HG03135 (cell line): ENCODE results near the gene GABARAP.

Source experiments
- ATAC-seq: cut with Tn5 transposase; IDR thresholded peaks from one replicate; pipeline ENCODE4 v1.9.1; 2021; ENCODE audit warnings: mild to moderate bottlenecking, moderate library complexity; ENCODE audit not compliant: unreplicated experiment

The GABARAP gene

GRCh38 chr17:7241783-7242716, at the start of gene GABARAP:
TSS of gene GABARAP (minus strand) at chr17:7242449. CDS start at chr17:7242330, 119 bp downstream.
- peak; percentile 26 for ATAC-seq

- no peak for ATAC-seq
Observed at GRCh38 chr17:7290685-7291084, 48.4 kb upstream of the GABARAP start.

- no peak for ATAC-seq
Observed at GRCh38 chr17:7290166-7290565, 47.9 kb upstream of the GABARAP start.

GRCh38 chr17:7289256-7290032, 47.2 kb upstream of the GABARAP start:
- no peak for ATAC-seq

GRCh38 chr17:7285679-7286078, 43.4 kb upstream of the GABARAP start:
- no peak for ATAC-seq

- no peak for ATAC-seq
Observed at GRCh38 chr17:7284911-7285310, 42.7 kb upstream of the GABARAP start.

- ATAC-seq: no peak
Observed at GRCh38 chr17:7283471-7284216, 41.4 kb upstream of the GABARAP start.

GRCh38 chr17:7282752-7283321, 40.6 kb upstream of the GABARAP start:
- no peak for ATAC-seq

GRCh38 chr17:7281953-7282751, 39.9 kb upstream of the GABARAP start:
- ATAC-seq: no peak

GRCh38 chr17:7281074-7281952, 39.1 kb upstream of the GABARAP start, which contains the start of gene SLC2A4:
TSS of gene SLC2A4 (plus strand) at chr17:7281718. CDS start at chr17:7281935, 217 bp downstream.
- ATAC-seq: peak; percentile 53

- peak; percentile 75 for ATAC-seq
Observed at GRCh38 chr17:7280519-7281073, 38.3 kb upstream of the GABARAP start.

GRCh38 chr17:7279448-7279847, 37.2 kb upstream of the GABARAP start:
- ATAC-seq: no peak

- ATAC-seq: no peak
Observed at GRCh38 chr17:7266784-7267183, 24.5 kb upstream of the GABARAP start.

- no peak for ATAC-seq
Observed at GRCh38 chr17:7263801-7264078, 21.5 kb upstream of the GABARAP start.

GRCh38 chr17:7262935-7263800, 20.9 kb upstream of the GABARAP start:
- ATAC-seq: no peak

GRCh38 chr17:7262192-7262934, 20.1 kb upstream of the GABARAP start, which contains the start of gene CLDN7:
TSS of gene CLDN7 (minus strand) at chr17:7262478. CDS start at chr17:7262043, 435 bp downstream.
- ATAC-seq: no peak
